ENCODE results near the gene MAVS.

Gene MAVS

DNA sequence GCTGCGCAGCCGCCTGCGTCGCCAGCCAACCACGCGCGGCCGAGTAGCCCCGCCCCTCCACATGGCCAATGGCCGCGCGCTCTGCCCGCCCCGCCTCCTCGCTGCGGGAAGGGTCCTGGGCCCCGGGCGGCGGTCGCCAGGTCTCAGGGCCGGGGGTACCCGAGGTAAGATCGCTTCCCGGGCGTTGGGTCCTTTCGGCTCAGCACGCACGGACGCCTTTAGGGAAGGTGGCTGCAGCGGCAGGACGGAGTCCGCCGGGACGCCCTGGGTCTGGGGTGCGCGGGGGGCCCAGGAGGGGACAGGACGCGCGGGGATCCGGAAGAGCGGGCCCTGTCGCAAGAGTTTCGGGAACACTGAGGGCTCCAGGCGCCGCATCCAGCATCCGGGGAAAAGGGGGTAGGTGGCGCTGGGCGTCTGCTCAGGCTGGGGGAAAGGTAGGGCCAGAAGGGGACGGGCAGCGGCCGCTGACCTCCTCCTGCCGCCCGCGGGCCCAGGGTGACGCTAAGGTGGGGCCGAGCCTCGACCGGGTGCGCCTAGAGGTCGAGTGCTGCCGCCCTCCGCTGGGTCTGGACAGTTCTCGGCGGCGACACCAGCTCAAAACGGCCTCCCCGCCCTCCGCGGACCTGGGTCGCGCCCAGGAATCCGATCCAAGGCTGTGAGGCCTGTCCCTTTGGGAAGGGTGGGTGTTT lies at the start of gene MAVS:
Gene MAVS (plus strand): TSS at position 95 of the 689 bp plus-strand sequence. CDS start 7,791 bp downstream, outside the sequence.
- DNase-seq: peak; percentile 14

GRCh38 chr20:3797226-3797545 lies 49.4 kb upstream of the MAVS start:
- no peak for DNase-seq

GRCh38 chr20:3797592-3798372 lies 48.9 kb upstream of the MAVS start:
- DNase-seq: no peak

DNA sequence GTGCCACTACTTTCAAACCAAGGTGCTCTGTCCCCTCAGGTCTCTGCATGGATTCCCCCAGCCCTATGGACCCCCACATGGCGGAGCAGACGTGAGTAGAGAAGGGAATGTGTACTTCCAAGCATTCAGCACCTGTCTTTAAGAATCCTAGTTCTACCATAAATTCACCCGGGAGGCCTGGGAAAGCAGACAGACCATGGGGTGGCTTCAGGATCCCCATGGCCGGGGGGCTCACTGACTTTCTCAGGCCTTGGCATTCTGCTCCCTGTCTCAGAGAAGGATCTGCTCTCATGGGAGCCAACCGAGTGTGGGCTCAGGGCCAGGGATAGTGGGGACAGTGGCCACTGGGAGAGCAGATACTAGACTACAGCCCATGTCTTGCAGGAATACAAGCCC lies 48.3 kb upstream of the MAVS start:
- DNase-seq: no peak

GRCh38 chr20:3798908-3799248 lies 47.8 kb upstream of the MAVS start:
- no peak for DNase-seq

DNA sequence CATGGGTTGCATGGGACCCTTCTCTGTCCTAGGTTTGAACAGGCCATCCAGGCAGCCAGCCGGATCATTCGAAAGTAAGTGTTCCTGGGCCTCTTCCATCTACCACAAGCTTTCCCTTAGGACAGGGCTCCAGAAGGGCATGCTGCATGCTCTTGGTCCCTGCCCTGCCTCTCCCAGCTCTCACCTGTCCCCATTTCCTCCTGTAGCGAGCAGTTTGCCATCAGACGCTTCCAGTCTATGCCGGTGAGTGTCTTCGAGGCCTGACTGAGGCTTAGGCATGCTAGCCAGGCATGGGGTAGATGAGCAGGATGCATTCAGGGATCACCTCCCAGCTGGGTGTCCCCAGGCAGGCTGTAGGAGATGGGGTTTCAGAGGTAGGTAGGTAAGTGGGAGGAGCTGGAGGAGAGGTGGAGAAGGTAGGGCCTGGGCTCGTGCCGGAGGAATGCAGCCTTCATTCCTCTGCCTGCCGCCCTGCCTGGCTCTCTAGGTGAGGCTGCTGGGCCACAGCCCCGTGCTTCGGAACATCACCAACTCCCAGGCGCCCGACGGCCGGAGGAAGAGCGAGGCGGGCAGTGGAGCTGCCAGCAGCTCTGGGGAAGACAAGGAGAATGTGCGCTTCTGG lies 46.3 kb upstream of the MAVS start:
- no peak for DNase-seq

DNA sequence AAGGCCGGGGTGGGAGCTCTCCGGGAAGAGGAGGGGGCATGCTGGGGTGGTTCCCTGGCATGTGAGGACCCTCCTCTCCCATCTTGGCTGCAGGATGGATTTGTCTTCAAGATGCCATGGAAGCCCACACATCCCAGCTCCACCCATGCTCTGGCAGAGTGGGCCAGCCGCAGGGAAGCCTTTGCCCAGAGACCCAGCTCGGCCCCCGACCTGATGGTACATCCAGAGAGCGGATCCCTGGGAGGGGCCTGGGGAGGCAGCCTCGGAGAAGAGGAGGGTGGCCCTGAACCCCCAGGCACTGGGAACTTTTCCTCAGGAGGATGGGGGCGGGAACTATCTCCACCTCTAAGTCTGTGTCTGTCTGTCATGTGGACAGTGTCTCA lies 45.8 kb upstream of the MAVS start:
- no peak for DNase-seq

DNA sequence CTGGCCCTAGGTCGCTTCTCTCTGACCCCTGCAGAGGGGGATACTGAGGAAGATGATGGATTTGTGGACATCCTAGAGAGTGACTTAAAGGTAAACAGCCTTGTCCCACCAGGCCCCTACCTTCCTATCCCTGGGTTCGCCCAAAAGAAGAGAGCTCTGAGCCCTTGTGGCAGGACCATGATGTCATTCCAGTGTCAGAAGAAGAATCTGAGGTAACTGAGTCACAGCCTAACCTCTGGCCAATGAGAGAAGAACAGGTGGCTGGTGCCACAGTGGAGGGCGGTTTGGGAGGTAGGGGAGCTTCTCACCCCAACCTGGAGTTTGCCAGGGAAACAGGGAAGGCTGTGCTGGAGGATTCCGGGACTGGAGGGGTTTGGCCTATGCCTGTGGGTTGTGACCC lies 45.3 kb upstream of the MAVS start:
- no peak for DNase-seq

- no peak for DNase-seq
These were observed 44.8 kb upstream of the MAVS start for GRCh38 chr20:3801846-3802245.

- no peak for DNase-seq
These were observed 44.0 kb upstream of the MAVS start for GRCh38 chr20:3802524-3803239.

- DNase-seq: no peak
These were observed 43.3 kb upstream of the MAVS start for GRCh38 chr20:3803289-3803688.

DNA sequence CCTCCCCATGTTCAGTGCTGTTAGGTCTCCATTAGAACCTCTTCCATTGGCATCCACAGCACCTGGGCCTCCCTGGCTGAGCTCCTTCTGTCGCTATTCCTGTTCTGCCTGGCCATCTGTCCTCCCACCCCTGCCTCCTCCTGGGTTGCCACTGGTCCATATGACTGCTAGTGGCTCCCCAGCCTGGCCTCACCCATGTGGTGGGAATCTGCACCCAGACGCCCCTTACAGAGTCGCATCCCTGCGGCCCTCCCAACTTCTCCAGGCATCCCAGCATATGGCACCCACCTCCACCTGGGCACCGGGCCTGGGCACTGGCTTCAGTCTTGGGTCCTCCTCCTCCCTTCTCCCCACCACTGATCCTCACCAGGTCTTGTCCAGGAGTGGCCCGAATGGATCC lies 42.8 kb upstream of the MAVS start:
- DNase-seq: no peak

DNA sequence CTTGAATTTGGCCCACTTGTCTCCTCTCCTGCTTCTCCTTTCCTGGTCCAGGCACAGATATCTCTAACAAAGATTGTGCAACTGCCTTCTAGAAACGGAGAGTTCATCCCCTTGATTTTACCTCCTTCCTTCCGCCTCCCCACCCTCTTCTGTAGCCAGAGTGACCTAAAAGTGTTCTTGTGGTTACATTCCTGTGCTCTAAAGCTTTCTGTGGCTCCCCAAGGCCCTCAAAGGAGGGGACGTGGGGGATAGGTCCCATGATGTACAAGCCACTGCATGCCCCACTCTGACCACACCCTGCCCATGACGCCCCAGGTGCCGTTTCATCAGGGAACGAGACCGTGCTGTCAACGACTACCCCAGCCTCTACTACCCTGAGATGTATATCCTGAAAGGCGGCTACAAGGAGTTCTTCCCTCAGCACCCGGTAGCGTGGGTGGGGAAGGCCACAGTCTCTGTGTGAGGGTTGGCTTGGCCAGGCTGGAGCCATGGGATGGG lies 42.3 kb upstream of the MAVS start:
- no peak for DNase-seq

- DNase-seq: no peak
These were observed 41.9 kb upstream of the MAVS start for GRCh38 chr20:3804781-3805180.

DNA sequence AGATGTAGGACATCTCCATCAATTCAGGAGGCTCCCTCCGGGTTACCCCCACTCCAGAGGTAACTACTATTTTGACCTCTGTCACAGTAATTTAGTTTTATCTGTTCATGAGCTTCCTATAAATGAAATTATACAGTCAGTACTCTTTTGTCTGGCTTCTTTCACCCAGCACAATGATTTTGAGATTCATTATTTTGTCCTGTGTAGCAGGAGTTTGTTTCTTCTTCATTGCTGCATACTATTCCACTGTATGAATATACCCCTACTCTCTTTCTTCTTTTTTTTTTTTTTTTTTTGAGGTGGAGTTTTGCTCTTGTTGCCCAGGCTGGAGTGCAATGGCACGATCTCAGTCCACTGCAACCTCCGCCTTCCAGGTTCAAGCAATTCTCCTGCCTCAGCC lies 38.1 kb upstream of the MAVS start:
- DNase-seq: no peak

- DNase-seq: peak; percentile 82
These were observed 35.0 kb upstream of the MAVS start for GRCh38 chr20:3811467-3812258.

GRCh38 chr20:3812259-3812681 lies 34.4 kb upstream of the MAVS start:
- DNase-seq: no peak

- no peak for DNase-seq
These were observed 33.4 kb upstream of the MAVS start for GRCh38 chr20:3812975-3813847.

GRCh38 chr20:3813848-3814581 lies 32.6 kb upstream of the MAVS start:
- no peak for DNase-seq

DNA sequence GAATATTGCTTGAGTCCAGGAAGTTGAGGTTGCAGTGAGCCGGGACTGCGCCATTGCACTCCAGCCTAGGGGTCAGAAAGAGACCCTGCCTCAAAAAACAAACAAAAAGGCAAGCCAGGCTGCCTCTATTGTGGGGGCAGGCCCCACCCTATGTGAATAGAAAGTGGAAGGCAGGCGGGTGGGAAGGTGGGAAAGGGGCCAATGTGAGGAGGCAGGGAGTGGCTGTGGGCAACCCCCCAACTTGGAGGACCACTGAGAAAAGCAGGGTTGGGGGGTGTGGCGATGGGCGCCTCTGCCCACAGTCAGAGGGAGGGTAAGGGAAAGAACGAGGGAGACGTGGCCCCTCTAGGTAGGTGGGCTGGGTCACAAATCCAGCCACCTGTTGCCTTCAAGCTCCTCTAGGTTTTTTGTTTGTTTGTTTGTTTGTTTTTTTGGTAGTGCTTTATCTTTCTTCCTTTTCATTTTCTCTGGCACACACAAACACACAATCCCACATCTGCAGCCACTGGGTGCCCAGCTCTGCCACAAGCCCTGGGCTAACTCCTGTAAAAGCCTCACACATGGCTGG lies 31.6 kb upstream of the MAVS start:
- DNase-seq: no peak

Measured in NCI-H2081 treated with DMSO at 0.1 percent for 48 hours (cell line).